A549 (cell line): ENCODE data around the gene NOC3L. TPM values are rescaled to one million over a fixed set of nuclear protein-coding genes. Genes with fewer than 3 reads are reported as not detected.
A peak's percentile ranks its signal among the peaks of the same experiment; 100 is the strongest.

Experiments used
- ATAC-seq, 2 experiments: fragments of 200-7000 bp in 1 of 2; fragments of >200 bp in 1 of 2; cut with Nextera tagmentation in 1 of 2; cut with Tn5 transposase in 1 of 2; 3 replicates each; pipeline versions ENCODE4 v1.8.0 to v1.9.1; 2018 to 2020; ENCODE audit warnings: mild to moderate bottlenecking in 1 of 2, moderate library complexity in 1 of 2
- CTCF ChIA-PET: fragments of 300-600 bp; sonication (Branson Sonifier 250); formaldehyde crosslinking; extraction: SDS; loops from one replicate; lab custom pipeline; 2021; ENCODE audit warnings: antibody characterized with exemption, inconsistent platforms; lab: Yijun Ruan, JAX
- POLR2A ChIA-PET: fragments of 350-600 bp; formaldehyde crosslinking; extraction: SDS; loops from one replicate; lab custom pipeline; 2021; ENCODE audit warnings: antibody characterized with exemption, inconsistent platforms; lab: Yijun Ruan, JAX
- DNase-seq, 2 experiments: peaks; one replicate each; pipeline versions ENCODE4 v3.0.0 to v3.0.0-alpha.2; 2011 to 2016; ENCODE audit warnings: low read depth in 1 of 2, low spot score in 1 of 2
- FAIRE-seq: peaks from 2 replicates; lab custom pipeline; 2011; peaks lifted over from hg19 to GRCh38; lab: Jason Lieb, UNC
- H3K27ac ChIP-seq, 2 experiments: fragments of >200 bp; sonication (Bioruptor Twin); formaldehyde crosslinking; 3 replicates each; pipeline ENCODE4 v1.5.1; 2016 to 2017
- H3K4me1 ChIP-seq: fragments of >200 bp; sonication (Bioruptor Twin); formaldehyde crosslinking; 3 replicates; pipeline ENCODE4 v1.6.1; 2016
- H3K4me2 ChIP-seq: fragments of >200 bp; sonication (Bioruptor Twin); formaldehyde crosslinking; 3 replicates; pipeline ENCODE4 v1.6.1; 2016
- H3K4me3 ChIP-seq: fragments of >200 bp; sonication (Bioruptor Twin); formaldehyde crosslinking; 3 replicates; pipeline ENCODE4 v1.5.1; 2016
- H3K9me3 ChIP-seq: fragments of >200 bp; sonication (Bioruptor Twin); formaldehyde crosslinking; 3 replicates; pipeline ENCODE4 v1.6.1; 2016
- BHLHE40 ChIP-seq: IDR thresholded peaks from 2 replicates; pipeline ENCODE4 v1.6.1; 2012; ENCODE audit warnings: low read depth, low read length, inconsistent platforms
- CBX8 ChIP-seq: fragments of 200-600 bp; sonication (generic); IDR thresholded peaks from 2 replicates; pipeline ENCODE4 v1.6.1; 2016
- CHD2 ChIP-seq: fragments of 150-350 bp; IDR thresholded peaks from 2 replicates; pipeline ENCODE4 v1.6.1; 2014; ENCODE audit warnings: low read length; ENCODE audit not compliant: partially characterized antibody
- CHD4 ChIP-seq: fragments of 200-600 bp; sonication (generic); IDR thresholded peaks from 2 replicates; pipeline ENCODE4 v1.6.1; 2016; ENCODE audit warnings: antibody characterized with exemption, mild to moderate bottlenecking, borderline replicate concordance
- EHF ChIP-seq: fragments of 250-450 bp; sonication (Bioruptor Pico); IDR thresholded peaks from 2 replicates; pipeline ENCODE4 v1.5.0; 2020; ENCODE audit warnings: mild to moderate bottlenecking
- EHMT2 ChIP-seq: fragments of 200-600 bp; sonication (generic); IDR thresholded peaks from 2 replicates; pipeline ENCODE4 v1.6.1; 2016; ENCODE audit warnings: antibody characterized with exemption, low read depth, mild to moderate bottlenecking, moderate library complexity
- EP300 ChIP-seq, 2 experiments: fragments of >200 bp; sonication (Bioruptor Twin); formaldehyde crosslinking; IDR thresholded peaks; 2 replicates in 1 of 2; 3 replicates in 1 of 2; pipeline ENCODE4 v1.6.1; 2016 to 2017
- ESRRA ChIP-seq: fragments of 150-350 bp; IDR thresholded peaks from 2 replicates; pipeline ENCODE4 v1.6.1; 2014; ENCODE audit warnings: mild to moderate bottlenecking, low read length, borderline replicate concordance
- HEYL ChIP-seq: fragments of 250-450 bp; sonication (Bioruptor Pico); IDR thresholded peaks from 2 replicates; pipeline ENCODE4 v1.8.0; 2021; ENCODE audit warnings: mild to moderate bottlenecking, moderate library complexity
- HOXB13 ChIP-seq: fragments of 250-450 bp; sonication (Bioruptor Pico); IDR thresholded peaks from 2 replicates; pipeline ENCODE4 v1.5.0; 2020; ENCODE audit warnings: low read depth, mild to moderate bottlenecking, moderate library complexity
- JUN ChIP-seq, 2 experiments: fragments of >200 bp; sonication (Bioruptor Twin); formaldehyde crosslinking; IDR thresholded peaks; 2 replicates in 1 of 2; 3 replicates in 1 of 2; pipeline ENCODE4 v1.6.1; 2016 to 2017
- JUNB ChIP-seq: fragments of >200 bp; sonication (Bioruptor Twin); formaldehyde crosslinking; IDR thresholded peaks from 2 replicates; pipeline ENCODE4 v1.6.1; 2016
- KDM1A ChIP-seq: fragments of 200-600 bp; sonication (generic); IDR thresholded peaks from 2 replicates; pipeline ENCODE4 v1.6.1; 2016; ENCODE audit warnings: low read depth, mild to moderate bottlenecking
- KDM5A ChIP-seq: fragments of 200-600 bp; sonication (generic); IDR thresholded peaks from 2 replicates; pipeline ENCODE4 v1.6.1; 2016; ENCODE audit warnings: antibody characterized with exemption, mild to moderate bottlenecking
- MAFK ChIP-seq: fragments of 450-650 bp; IDR thresholded peaks from 2 replicates; pipeline ENCODE4 v1.6.1; 2014; ENCODE audit not compliant: partially characterized antibody
- MAZ ChIP-seq: fragments of 150-350 bp; IDR thresholded peaks from 2 replicates; pipeline ENCODE4 v1.6.1; 2014; ENCODE audit warnings: antibody characterized with exemption, low read depth, low read length, borderline replicate concordance
- NFE2L2 ChIP-seq: fragments of 150-350 bp; conservative IDR thresholded peaks from 2 replicates; pipeline ENCODE4 v1.6.1; 2014; ENCODE audit warnings: low read length
- PHF8 ChIP-seq: fragments of 200-600 bp; sonication (generic); IDR thresholded peaks from 2 replicates; pipeline ENCODE4 v1.6.1; 2016; ENCODE audit warnings: low read depth, mild to moderate bottlenecking, antibody characterized with exemption, moderate library complexity, borderline replicate concordance
- POLR2A ChIP-seq: IDR thresholded peaks from 2 replicates; pipeline ENCODE4 v1.6.1; 2012; ENCODE audit warnings: mild to moderate bottlenecking, low read length
- RAD21 ChIP-seq, 2 experiments: fragments of >200 bp in 1 of 2; sonication (Bioruptor Twin) in 1 of 2; formaldehyde crosslinking in 1 of 2; IDR thresholded peaks in 1 of 2; conservative IDR thresholded peaks in 1 of 2; 2 replicates in 1 of 2; 3 replicates in 1 of 2; pipeline ENCODE4 v1.6.1; 2012 to 2018; ENCODE audit warnings: inconsistent platforms in 1 of 2
- RCOR1 ChIP-seq: fragments of 150-350 bp; IDR thresholded peaks from 2 replicates; pipeline ENCODE4 v1.6.1; 2014; ENCODE audit warnings: antibody characterized with exemption, low read length, low read depth
- RFX5 ChIP-seq: fragments of 450-650 bp; IDR thresholded peaks from 2 replicates; pipeline ENCODE4 v1.7.1; 2014; ENCODE audit warnings: antibody characterized with exemption, mild to moderate bottlenecking, moderate library complexity
- SMC3 ChIP-seq: fragments of >200 bp; sonication (Bioruptor Twin); formaldehyde crosslinking; IDR thresholded peaks from 3 replicates; pipeline ENCODE4 v1.6.1; 2018; ENCODE audit warnings: inconsistent platforms
- TFCP2L1 ChIP-seq: fragments of 250-450 bp; sonication (Bioruptor Pico); IDR thresholded peaks from 2 replicates; pipeline ENCODE4 v1.5.0; 2021; ENCODE audit warnings: mild to moderate bottlenecking
- WGBS: methylation state at CpG from one replicate; pipeline ENCODE4 v1.1.6; 2017; ENCODE audit errors: missing lambda C conversion rate; 5-methylcytosine and 5-hydroxymethylcytosine counted together
- polyA minus RNA-seq: library from RNA; depleted of rRNA, polyadenylated mRNA; stranded (reverse); fragments of >200 nt; gene quantifications from 2 replicates; pipeline ENCODE4 v1.2.3, GENCODE V29; 2011; rRNA and poly(A)+ RNA removed
- polyA plus RNA-seq, 4 experiments: library from polyadenylated mRNA; depleted of rRNA in 3 of 4; stranded (reverse); fragments of >200 nt; fragmentation: RNase III in 1 of 4; extraction: RNeasy Plus Mini Kit Qiagen cat#74134 plus additional on column Dnase treatment in 1 of 4; gene quantifications; 2 replicates in 3 of 4; 3 replicates in 1 of 4; pipeline ENCODE4 v1.2.3, GENCODE V29; 2011 to 2017
- TF ChIP-seq, protein P1 (sequence below): fragments of 200-600 bp; sonication (generic); IDR thresholded peaks from 2 replicates; pipeline ENCODE4 v1.6.1; 2016; ENCODE audit warnings: antibody characterized with exemption, mild to moderate bottlenecking, moderate library complexity
- TF ChIP-seq, protein P2 (sequence below): fragments of 250-450 bp; sonication (Bioruptor Pico); IDR thresholded peaks from 2 replicates; pipeline ENCODE4 v1.5.0; 2020; ENCODE audit warnings: low read depth, mild to moderate bottlenecking, moderate library complexity
- TF ChIP-seq, protein P3 (sequence below): IDR thresholded peaks from 2 replicates; pipeline ENCODE4 v1.6.1; 2012
- TF ChIP-seq, protein P4 (sequence below): fragments of >200 bp; sonication (Bioruptor Twin); formaldehyde crosslinking; IDR thresholded peaks from 2 replicates; pipeline ENCODE4 v1.6.1; 2016
- TF ChIP-seq, protein P5 (sequence below): fragments of >200 bp; sonication (Bioruptor Twin); formaldehyde crosslinking; IDR thresholded peaks from 3 replicates; pipeline ENCODE4 v1.5.1; 2016

Gene NOC3L, protein sequence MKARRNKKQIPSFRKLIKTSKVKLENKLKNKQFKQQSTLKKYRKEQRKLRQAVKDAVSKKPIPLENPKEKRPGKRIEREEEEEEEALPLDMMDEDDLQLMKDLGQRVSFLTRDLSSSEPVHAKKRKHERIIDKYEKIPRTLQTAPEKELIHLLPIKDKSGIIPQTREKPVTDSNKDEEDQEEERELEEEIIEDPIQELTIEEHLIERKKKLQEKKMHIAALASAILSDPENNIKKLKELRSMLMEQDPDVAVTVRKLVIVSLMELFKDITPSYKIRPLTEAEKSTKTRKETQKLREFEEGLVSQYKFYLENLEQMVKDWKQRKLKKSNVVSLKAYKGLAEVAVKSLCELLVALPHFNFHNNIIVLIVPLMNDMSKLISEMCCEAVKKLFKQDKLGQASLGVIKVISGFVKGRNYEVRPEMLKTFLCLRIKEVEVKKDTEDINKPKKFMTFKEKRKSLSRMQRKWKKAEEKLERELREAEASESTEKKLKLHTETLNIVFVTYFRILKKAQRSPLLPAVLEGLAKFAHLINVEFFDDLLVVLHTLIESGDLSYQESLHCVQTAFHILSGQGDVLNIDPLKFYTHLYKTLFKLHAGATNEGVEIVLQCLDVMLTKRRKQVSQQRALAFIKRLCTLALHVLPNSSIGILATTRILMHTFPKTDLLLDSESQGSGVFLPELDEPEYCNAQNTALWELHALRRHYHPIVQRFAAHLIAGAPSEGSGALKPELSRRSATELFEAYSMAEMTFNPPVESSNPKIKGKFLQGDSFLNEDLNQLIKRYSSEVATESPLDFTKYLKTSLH
- 30.9 and 41.9 TPM in 2 replicates for polyA plus RNA-seq (2011; rRNA removed)
- 6.4 and 6.7 TPM in 2 replicates for polyA plus RNA-seq (2012; cell fraction: cytosol; rRNA removed)
- 6.5 and 8.1 TPM in 2 replicates for polyA plus RNA-seq (2012; cell fraction: nucleus; rRNA removed)
- 21.7 to 29.0 TPM (median 23.1 TPM) in 3 replicates for polyA plus RNA-seq (2017; fragmentation: RNase III; extraction: RNeasy Plus Mini Kit Qiagen cat#74134 plus additional on column Dnase treatment)
- 16.2 and 18.5 TPM in 2 replicates for polyA minus RNA-seq

DNA sequence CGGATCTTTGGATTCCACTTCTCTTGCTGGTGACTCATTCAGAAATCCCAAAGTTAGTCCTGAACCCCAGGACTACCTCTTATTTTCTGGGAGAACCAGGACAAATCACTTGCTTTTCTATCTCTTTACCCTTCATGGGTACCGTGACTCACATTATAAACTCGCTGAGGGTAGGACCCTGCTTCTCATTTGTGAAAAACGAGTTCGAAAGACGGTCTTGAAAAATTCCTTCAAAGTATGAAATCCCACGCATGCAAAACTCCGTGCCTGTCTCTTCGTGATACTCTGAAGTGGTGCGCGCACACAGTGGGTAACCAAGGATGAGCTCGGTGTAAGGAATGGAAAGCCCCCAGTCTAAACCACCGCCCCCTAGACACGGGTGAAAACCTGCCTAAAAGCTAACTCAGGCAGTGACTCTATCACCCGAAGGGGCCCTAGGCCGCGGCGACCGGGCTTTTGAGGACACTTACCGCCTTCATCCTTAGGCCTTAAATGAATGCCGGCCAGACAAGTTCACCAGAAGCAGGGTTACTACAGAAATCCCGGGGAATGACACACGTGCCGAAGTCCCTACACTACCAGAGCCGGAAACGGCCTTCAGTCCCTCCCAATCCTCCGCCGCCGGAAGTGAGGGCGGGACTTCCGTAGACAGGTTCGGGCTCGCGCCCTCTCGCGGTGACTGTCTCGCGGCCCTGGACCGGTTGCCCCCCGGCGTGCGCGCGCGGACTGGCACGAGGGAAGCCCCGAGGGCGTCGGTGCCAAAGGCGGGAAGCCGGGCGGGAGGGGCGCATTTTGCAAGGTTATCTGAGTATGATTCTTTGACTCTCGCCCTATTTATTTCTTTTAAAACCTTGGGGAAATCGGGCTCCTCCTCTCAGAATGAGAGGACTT is at the start of gene NOC3L:
Gene NOC3L, minus strand, starts transcription at position 580 of the 891 bp plus-strand sequence. Its CDS starts 101 bp downstream, at position 479.
- ChIA-PET POLR2A (interaction anchor here (1.0 to 1.8 kb wide), 2 partner anchors 20 to 40 kb away, joined by 4 to 7 read pairs; partner anchors contain the start of gene TBC1D12), CTCF (interaction anchor here (0.6 to 2.6 kb wide), 12 partner anchors 9 to 72 kb away, joined by 3 to 14 read pairs (median 5); partner anchors contain the start of gene TBC1D12)
- peak within 1 kb of the TSS; percentile 84 to 89 for H3K27ac ChIP-seq
- peak within 1 kb of the TSS; percentile 75 for H3K4me3 ChIP-seq
- peaks cover 6% of the 10 kb centered on the region; the same call in 1 of the 3 replicates for H3K4me1 ChIP-seq
- WGBS: under 1% methylated on average over 55 of the region's 55 CpGs
- peak; percentile 86 for FAIRE-seq
- no peaks in the 10 kb centered on the region for H3K9me3 ChIP-seq
- peak; percentile 95 to 96 for DNase-seq
- peak within 1 kb of the TSS; percentile 80 for H3K4me2 ChIP-seq
- ATAC-seq: peak; percentile 99 to 100
- TF ChIP-seq NFE2L2 (no peak), MAFK (no peak), CHD2 (peak; percentile 86), KDM1A (no peak), HOXB13 (CRISPR knock-in tag) (peak; percentile 94; the same call in 1 of the 2 replicates), EHF (CRISPR knock-in tag) (peak; percentile 96), RFX5 (no peak), CBX8 (no peak), MAZ (peak; percentile 60; the same call in 1 of the 2 replicates), BHLHE40 (peak; percentile 73), EP300 (IDR thresholded peaks at IDR 0.05) (no peak), PHF8 (peak; percentile 82), HEYL (CRISPR knock-in tag) (no peak), RCOR1 (no peak), ESRRA (no peak), JUNB (no peak), CHD4 (no peak), RAD21 (conservative IDR thresholded peaks at IDR 0.05 in 1 of 2, IDR thresholded peaks at IDR 0.05 in 1 of 2) (peak; percentile 25 to 57; a peak in 2 of 5 replicates), SMC3 (peak; percentile 72), POLR2A (peak; percentile 88), TFCP2L1 (CRISPR knock-in tag) (no peak), KDM5A (no peak), EHMT2 (no peak), JUN (IDR thresholded peaks at IDR 0.05) (peak; percentile 55 to 91; a peak in 4 of 5 replicates)
- TF ChIP-seq, protein P1, sequence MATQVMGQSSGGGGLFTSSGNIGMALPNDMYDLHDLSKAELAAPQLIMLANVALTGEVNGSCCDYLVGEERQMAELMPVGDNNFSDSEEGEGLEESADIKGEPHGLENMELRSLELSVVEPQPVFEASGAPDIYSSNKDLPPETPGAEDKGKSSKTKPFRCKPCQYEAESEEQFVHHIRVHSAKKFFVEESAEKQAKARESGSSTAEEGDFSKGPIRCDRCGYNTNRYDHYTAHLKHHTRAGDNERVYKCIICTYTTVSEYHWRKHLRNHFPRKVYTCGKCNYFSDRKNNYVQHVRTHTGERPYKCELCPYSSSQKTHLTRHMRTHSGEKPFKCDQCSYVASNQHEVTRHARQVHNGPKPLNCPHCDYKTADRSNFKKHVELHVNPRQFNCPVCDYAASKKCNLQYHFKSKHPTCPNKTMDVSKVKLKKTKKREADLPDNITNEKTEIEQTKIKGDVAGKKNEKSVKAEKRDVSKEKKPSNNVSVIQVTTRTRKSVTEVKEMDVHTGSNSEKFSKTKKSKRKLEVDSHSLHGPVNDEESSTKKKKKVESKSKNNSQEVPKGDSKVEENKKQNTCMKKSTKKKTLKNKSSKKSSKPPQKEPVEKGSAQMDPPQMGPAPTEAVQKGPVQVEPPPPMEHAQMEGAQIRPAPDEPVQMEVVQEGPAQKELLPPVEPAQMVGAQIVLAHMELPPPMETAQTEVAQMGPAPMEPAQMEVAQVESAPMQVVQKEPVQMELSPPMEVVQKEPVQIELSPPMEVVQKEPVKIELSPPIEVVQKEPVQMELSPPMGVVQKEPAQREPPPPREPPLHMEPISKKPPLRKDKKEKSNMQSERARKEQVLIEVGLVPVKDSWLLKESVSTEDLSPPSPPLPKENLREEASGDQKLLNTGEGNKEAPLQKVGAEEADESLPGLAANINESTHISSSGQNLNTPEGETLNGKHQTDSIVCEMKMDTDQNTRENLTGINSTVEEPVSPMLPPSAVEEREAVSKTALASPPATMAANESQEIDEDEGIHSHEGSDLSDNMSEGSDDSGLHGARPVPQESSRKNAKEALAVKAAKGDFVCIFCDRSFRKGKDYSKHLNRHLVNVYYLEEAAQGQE: peak; percentile 86
- TF ChIP-seq, protein P2, sequence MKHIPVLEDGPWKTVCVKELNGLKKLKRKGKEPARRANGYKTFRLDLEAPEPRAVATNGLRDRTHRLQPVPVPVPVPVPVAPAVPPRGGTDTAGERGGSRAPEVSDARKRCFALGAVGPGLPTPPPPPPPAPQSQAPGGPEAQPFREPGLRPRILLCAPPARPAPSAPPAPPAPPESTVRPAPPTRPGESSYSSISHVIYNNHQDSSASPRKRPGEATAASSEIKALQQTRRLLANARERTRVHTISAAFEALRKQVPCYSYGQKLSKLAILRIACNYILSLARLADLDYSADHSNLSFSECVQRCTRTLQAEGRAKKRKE: peak; percentile 96
- TF ChIP-seq, protein P3, sequence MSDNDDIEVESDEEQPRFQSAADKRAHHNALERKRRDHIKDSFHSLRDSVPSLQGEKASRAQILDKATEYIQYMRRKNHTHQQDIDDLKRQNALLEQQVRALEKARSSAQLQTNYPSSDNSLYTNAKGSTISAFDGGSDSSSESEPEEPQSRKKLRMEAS: peak; percentile 100
- TF ChIP-seq, protein P4, sequence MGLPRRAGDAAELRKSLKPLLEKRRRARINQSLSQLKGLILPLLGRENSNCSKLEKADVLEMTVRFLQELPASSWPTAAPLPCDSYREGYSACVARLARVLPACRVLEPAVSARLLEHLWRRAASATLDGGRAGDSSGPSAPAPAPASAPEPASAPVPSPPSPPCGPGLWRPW: no peak
- TF ChIP-seq, protein P5, sequence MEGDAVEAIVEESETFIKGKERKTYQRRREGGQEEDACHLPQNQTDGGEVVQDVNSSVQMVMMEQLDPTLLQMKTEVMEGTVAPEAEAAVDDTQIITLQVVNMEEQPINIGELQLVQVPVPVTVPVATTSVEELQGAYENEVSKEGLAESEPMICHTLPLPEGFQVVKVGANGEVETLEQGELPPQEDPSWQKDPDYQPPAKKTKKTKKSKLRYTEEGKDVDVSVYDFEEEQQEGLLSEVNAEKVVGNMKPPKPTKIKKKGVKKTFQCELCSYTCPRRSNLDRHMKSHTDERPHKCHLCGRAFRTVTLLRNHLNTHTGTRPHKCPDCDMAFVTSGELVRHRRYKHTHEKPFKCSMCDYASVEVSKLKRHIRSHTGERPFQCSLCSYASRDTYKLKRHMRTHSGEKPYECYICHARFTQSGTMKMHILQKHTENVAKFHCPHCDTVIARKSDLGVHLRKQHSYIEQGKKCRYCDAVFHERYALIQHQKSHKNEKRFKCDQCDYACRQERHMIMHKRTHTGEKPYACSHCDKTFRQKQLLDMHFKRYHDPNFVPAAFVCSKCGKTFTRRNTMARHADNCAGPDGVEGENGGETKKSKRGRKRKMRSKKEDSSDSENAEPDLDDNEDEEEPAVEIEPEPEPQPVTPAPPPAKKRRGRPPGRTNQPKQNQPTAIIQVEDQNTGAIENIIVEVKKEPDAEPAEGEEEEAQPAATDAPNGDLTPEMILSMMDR: peak; percentile 63
